Nephron (organoid): ENCODE results near the gene PLEKHG2.
A peak's percentile ranks its signal among the peaks of the same experiment; 100 is the strongest.

Experiments
- H3K27ac Mint-ChIP-seq, 3 experiments: 2 replicates each; pipeline ENCODE4 v1.8.0; 2020; ENCODE audit warnings: mixed read lengths in 3 of 3, mild to moderate bottlenecking in 2 of 3, moderate library complexity in 1 of 3
- H3K27me3 Mint-ChIP-seq: 2 replicates; pipeline ENCODE4 v1.8.0; 2021; ENCODE audit warnings: low read depth, mild to moderate bottlenecking, moderate library complexity, mixed read lengths
- H3K36me3 Mint-ChIP-seq: 2 replicates; pipeline ENCODE4 v1.8.0; 2020; ENCODE audit warnings: low read depth, mixed read lengths
- H3K4me1 Mint-ChIP-seq: 2 replicates; pipeline ENCODE4 v1.8.0; 2020; ENCODE audit warnings: mixed read lengths
- H3K4me3 Mint-ChIP-seq, 3 experiments: 2 replicates each; pipeline ENCODE4 v1.8.0; 2020; ENCODE audit warnings: mild to moderate bottlenecking in 3 of 3, mixed read lengths in 3 of 3, moderate library complexity in 2 of 3
- H3K9me3 Mint-ChIP-seq: 2 replicates; pipeline ENCODE4 v1.8.0; 2020; ENCODE audit warnings: mixed read lengths
- TF ChIP-seq, protein P1 (sequence below), 3 experiments: fragments of 200-600 bp; sonication (generic); IDR thresholded peaks; one replicate each; pipeline ENCODE4 v1.5.0; 2021; ENCODE audit warnings: antibody characterized with exemption in 3 of 3; ENCODE audit not compliant: unreplicated experiment in 3 of 3

PLEKHG2 gene

DNA sequence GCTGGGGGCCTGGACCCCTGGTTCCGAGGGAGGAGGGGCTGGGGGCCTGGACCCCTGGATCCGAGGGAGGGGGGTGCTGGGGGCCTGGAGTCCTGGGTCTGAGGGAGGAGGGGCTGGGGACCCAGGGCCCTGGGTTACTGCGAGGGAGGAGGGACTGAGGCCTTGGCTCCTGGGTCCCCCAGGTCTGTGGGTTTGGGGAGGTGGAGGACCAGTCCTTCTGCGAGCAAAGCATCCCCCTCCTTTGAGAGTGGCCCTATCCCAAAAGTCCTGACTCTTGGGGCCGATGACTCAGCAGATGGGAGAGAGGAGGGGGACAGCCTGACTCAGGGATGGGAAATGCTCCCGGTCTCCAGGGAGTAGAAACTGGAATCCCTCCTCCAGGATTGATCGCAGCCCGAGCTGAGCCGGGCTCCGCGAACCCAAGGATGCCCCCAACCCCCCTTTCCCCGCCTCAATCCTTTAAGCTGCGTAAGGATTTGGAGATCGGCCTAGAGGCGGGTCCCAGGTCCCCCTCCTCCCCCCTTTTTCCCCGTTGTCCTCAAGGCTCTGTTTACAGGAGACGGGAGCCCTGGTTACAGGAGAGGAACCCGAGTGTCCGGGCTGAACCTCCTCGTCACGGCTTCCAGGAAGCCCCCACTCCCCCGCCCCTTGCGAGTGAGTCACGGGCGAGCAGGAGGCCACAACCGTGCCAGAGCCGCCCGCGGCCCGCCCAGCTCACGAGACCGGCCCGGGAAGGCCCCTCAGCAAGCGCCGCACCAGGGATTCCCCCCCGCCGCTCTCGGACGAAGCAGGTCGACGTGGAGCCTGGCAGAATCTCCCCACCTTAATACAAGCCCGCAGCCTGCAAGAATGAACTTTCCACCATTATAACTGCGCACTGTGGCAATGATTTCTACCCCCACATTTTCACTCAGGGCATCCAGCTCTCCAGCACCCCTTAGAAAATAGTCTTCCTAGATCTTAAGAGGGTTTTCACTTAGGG lies 8.8 kb upstream of the PLEKHG2 start:
- H3K27me3 Mint-ChIP-seq = no peaks in the 10 kb centered on the region
- H3K9me3 Mint-ChIP-seq = no peaks in the 10 kb centered on the region
- TF ChIP-seq, protein P1, sequence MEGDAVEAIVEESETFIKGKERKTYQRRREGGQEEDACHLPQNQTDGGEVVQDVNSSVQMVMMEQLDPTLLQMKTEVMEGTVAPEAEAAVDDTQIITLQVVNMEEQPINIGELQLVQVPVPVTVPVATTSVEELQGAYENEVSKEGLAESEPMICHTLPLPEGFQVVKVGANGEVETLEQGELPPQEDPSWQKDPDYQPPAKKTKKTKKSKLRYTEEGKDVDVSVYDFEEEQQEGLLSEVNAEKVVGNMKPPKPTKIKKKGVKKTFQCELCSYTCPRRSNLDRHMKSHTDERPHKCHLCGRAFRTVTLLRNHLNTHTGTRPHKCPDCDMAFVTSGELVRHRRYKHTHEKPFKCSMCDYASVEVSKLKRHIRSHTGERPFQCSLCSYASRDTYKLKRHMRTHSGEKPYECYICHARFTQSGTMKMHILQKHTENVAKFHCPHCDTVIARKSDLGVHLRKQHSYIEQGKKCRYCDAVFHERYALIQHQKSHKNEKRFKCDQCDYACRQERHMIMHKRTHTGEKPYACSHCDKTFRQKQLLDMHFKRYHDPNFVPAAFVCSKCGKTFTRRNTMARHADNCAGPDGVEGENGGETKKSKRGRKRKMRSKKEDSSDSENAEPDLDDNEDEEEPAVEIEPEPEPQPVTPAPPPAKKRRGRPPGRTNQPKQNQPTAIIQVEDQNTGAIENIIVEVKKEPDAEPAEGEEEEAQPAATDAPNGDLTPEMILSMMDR (IDR thresholded peaks at IDR 0.05; ENCODE audit: unreplicated experiment in 3 of 3) = no peak
- H3K36me3 Mint-ChIP-seq = peaks cover 4% of the 10 kb centered on the region
- peak overlapping the region; percentile 89 to 91 (median 90) for H3K4me3 Mint-ChIP-seq
- peaks cover 30% of the 10 kb centered on the region for H3K4me1 Mint-ChIP-seq
- peak overlapping the region; percentile 94 to 98 (median 97) for H3K27ac Mint-ChIP-seq

DNA sequence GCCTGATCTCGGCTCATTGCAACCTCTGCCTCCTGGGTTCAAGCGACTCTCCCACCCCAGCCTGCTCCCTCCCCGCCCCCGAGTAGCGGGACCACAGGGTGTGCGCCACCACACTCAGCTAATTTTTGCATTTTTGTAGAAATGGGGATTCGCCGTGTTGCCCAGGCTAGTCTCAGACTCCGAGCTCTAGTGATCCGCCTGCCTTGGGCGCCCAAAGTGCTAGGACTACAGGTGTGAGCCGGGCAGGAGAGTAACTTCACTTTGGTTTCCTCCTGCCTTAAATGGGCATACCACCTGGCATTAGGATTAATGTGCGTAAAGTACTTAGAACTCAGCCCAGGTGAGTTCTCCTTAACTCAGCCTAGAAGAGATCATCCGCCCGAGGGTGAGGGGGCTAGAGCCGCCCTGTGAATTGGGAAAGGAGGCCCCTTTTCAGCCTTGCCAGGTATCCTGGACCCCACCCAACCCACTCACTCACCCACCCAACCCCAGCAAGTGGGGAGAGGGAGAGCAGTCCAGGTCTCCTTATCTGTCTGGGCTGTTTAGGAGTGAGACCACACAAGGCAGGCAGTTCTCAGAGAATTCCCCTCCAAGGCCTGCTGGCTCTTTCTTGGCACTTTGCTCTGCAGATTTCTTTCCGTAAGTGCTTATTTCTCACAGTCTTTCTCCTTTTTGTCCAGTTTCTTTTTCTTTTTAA lies 7.1 kb upstream of the PLEKHG2 start:
- peak overlapping the region; percentile 79 to 92 (median 88) for H3K4me3 Mint-ChIP-seq
- no peaks in the 10 kb centered on the region for H3K36me3 Mint-ChIP-seq
- H3K27me3 Mint-ChIP-seq = no peaks in the 10 kb centered on the region
- TF ChIP-seq, protein P1 (IDR thresholded peaks at IDR 0.05; ENCODE audit: unreplicated experiment in 3 of 3) = no peak
- H3K4me1 Mint-ChIP-seq = peaks cover 35% of the 10 kb centered on the region
- H3K27ac Mint-ChIP-seq = peak overlapping the region; percentile 40 to 97 (median 82)
- no peaks in the 10 kb centered on the region for H3K9me3 Mint-ChIP-seq

DNA sequence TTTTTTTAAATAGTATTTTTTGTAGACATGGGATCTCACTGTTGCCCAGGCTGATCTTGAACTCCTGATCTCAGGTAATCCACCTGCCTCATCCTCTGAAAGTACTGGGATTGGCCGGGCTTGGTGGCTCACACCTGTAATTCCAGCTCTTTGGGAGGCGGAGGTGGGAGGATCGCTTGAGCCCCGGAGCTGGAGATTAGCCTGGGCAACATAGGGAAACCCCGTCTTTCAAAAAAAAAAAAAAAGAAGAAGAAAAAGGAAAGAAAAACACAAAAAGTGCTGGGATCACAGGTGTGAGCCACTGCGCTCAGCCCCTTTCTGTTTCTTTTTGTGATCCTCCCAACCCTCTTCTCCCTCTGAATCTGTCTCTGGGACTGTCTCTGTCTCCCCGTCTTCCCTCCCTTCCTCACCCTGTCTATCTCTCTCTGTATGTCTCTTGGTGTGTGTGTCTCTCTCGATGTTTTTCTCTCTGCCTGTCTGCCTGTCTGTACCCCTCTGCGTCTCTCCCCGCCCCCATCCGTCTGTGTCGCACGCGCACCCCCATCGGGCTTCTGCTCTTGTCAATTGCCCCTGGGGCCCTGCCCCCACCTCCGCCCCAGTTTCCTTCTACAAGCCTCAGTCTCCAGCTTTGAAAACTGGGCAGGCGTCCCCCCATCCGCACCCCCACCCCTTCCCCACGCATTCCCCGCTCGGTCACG lies 6.4 kb upstream of the PLEKHG2 start:
- Mint-ChIP-seq H3K4me1 (peaks cover 38% of the 10 kb centered on the region), H3K27ac (peak overlapping the region; percentile 79 to 97 (median 82))
- TF ChIP-seq, protein P1 (IDR thresholded peaks at IDR 0.05; ENCODE audit: unreplicated experiment in 3 of 3) = no peak

DNA sequence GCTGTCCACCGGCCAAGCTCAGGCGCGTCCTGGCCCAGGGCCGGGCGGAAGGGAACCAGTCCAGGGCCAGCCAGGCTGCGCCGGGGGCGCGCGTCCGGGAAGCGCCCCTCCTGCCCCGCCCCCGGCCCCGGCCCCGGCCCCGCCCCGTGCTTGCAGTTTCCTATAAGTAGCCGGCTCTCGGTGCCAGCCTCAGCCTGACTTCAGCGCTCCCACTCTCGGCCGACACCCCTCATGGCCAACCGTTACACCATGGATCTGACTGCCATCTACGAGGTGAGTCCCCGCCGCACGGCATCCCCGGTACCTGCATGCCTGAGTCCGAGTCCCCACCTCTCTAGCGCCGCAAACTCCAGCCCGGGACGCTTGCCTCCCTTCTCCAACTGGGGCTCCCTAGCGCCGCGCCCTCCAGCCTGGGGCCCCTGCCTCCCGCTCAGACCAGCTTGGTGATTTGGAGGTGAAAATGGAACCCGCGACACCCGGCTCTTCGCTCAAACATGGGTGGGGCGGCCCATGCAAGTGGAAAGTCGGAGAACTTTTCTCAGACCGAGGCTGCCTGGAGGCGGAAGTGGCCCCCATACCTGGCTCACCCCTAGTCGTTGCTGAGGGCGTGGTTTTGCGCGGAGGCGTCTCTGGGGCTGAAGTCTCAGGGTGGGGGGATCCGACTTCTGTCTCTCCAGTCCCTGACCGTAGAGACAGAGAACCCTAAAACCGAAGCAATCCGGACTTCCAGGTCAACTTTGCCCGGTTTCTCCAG lies 5.6 kb upstream of the PLEKHG2 start, which contains the start of gene ZFP36:
Gene ZFP36 (plus strand): TSS at position 192 of the 754 bp plus-strand sequence. CDS start 58 bp downstream, at position 250.
- Mint-ChIP-seq H3K9me3 (no peaks in the 10 kb centered on the region), H3K4me1 (peaks cover 38% of the 10 kb centered on the region), H3K36me3 (no peaks in the 10 kb centered on the region), H3K27me3 (no peaks in the 10 kb centered on the region), H3K27ac (peak within 1 kb of the TSS; percentile 79 to 97 (median 82)), H3K4me3 (peak within 1 kb of the TSS; percentile 79 to 93 (median 90))
- TF ChIP-seq, protein P1 (IDR thresholded peaks at IDR 0.05; ENCODE audit: unreplicated experiment in 3 of 3) = no peak

More for the DNA sequence above, 6.4 kb upstream of the PLEKHG2 start:
- no peaks in the 10 kb centered on the region for H3K9me3 Mint-ChIP-seq
- H3K4me3 Mint-ChIP-seq = peak overlapping the region; percentile 79 to 92 (median 88)
- no peaks in the 10 kb centered on the region for H3K36me3 Mint-ChIP-seq
- H3K27me3 Mint-ChIP-seq = no peaks in the 10 kb centered on the region

DNA sequence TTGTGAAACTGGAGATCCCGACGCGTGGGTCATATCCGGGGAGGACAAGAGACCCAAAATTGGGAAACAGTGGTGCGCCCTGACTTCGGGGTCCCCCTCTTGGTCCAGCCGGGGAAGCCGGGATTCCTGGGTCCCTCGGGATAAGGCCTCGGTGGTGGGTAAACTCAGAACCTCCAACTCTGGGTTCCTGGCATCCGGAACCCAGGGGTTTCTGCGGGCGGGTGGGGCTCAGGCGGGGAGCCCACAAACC lies 5.1 kb upstream of the PLEKHG2 start:
- Mint-ChIP-seq H3K4me1 (peaks cover 38% of the 10 kb centered on the region), H3K36me3 (no peaks in the 10 kb centered on the region), H3K9me3 (no peaks in the 10 kb centered on the region), H3K27ac (peak overlapping the region; percentile 79 to 84 (median 79)), H3K27me3 (peaks cover 5% of the 10 kb centered on the region), H3K4me3 (peak overlapping the region; percentile 79 to 93 (median 90))
- TF ChIP-seq, protein P1 (IDR thresholded peaks at IDR 0.05; ENCODE audit: unreplicated experiment in 3 of 3) = no peak
